ENCODE results near the gene PAGR1.

The PAGR1 gene

DNA sequence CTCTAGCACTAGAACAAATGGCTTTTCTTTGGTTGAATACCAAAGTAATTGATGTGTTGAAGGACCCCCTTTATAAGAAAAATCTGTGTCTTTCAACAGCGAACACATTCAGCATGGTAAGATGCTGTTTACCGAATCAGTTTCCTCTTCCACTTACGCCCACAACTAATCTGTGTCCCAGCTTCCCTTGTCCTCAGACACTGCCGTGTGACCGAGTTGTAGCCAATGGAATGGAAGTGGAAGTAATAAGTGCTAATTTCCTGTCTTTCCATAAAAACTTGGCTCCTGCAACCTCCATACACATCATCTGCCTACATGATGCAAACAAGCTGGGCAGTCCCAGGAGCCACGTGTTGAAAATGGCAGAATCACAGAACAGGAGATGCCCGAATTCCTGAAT is 36.7 kb downstream of the PAGR1 start:
- Histone ChIP-seq H3K27ac (no peak overlapping the region), H3K4me3 (no peak overlapping the region)
- no peak for DNase-seq (ENCODE audit: low spot score)
- TF ChIP-seq, protein P1, sequence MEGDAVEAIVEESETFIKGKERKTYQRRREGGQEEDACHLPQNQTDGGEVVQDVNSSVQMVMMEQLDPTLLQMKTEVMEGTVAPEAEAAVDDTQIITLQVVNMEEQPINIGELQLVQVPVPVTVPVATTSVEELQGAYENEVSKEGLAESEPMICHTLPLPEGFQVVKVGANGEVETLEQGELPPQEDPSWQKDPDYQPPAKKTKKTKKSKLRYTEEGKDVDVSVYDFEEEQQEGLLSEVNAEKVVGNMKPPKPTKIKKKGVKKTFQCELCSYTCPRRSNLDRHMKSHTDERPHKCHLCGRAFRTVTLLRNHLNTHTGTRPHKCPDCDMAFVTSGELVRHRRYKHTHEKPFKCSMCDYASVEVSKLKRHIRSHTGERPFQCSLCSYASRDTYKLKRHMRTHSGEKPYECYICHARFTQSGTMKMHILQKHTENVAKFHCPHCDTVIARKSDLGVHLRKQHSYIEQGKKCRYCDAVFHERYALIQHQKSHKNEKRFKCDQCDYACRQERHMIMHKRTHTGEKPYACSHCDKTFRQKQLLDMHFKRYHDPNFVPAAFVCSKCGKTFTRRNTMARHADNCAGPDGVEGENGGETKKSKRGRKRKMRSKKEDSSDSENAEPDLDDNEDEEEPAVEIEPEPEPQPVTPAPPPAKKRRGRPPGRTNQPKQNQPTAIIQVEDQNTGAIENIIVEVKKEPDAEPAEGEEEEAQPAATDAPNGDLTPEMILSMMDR (IDR thresholded peaks at IDR 0.05) = no peak

DNA sequence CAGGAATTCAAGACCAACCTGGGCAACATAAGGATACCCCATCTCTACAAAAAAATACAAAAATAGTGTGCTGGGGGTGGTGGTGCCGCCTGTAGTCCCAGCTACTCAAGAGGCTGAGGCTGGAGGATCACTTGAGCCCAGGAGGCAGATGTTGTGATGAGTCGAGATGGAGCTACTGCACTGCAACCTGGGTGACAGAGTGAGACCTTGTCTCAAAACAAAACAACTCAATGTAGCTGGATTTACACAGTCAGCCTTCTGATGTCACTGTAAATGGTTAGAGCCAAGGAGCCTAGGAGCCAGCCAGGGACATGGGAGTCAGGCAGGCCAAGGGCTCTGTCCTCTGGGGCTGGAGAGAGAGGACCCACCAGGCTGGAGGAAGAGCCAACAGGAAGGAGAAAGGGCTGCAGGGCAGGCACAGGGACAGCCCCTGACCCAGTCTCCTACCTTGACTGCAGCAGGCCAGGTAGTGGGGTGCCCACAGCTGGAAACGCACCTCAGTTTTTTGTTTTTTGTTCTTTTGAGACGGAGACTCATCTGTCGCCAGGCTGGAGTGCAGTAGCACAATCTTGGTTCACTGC is 38.7 kb downstream of the PAGR1 start:
- H3K27ac ChIP-seq = no peak overlapping the region
- TF ChIP-seq, protein P1 (IDR thresholded peaks at IDR 0.05) = no peak
- no peak for DNase-seq (ENCODE audit: low spot score)

DNA sequence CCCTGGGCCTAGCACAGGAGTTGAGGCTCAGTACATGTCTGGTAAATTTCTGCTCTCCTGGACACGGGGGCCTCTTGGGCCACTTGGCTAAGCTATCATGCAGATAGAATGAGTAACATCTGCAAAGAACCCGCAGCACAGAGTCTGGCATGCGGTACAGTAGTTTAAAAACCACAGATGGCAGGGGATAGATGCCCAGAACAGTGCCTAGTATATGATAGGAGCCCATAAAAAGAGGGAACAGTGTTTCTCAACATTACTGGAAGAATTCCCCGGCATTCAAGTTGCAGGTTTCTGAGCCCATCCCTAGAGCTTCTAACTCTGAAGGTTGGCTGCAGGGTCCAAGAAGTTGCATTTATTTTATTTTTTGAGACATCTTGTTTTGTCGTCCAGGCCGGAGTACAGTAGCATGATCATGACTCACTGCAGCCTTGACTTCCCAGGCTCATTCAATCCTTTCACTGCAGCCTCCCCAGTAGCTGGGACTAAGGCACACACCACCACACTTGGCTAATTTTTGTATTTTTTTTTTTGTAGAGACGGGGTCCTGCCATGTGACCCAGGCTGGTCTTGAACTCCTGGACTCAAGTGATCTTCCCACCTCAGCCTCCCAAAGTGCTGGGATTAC is 41.3 kb downstream of the PAGR1 start:
- Histone ChIP-seq H3K27ac (no peak overlapping the region), H3K4me3 (no peak overlapping the region)
- TF ChIP-seq, protein P1 (IDR thresholded peaks at IDR 0.05) = no peak
- DNase-seq (ENCODE audit: low spot score) = no peak

More for the DNA sequence above, 38.7 kb downstream of the PAGR1 start:
- H3K4me3 ChIP-seq = no peak overlapping the region

DNA sequence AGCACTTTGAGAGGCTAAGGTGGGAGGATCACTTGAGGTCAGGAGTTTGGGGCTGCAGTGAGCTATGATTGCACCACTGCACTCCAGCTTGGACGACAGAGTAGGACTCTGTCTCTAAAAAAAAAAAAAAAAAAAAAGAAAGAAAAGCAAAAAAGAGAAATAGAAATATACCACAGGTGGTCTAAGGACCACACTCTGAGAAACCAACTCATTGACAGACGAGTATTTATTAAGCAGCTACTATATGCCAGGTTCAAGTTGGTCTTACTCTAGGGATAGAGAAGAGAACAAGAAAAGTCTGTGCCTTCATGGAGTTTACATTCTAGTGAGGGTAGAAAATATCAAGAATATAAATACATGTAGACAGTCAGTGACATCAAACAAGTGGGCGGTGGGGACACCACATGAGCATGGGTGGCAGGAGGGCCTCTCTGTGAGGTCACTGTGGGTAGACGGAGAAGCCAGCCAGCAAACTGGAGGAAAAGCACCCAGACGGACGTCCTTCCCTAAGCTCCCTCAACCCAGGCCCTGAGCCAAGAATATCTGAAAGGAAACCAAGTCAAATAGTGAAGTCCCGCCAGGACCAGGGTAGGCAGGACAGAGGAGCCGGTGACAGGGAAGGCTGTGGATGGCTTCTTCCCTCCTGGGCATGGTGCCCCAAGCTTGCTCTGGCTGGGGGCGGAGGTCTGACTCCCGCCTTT is 42.3 kb downstream of the PAGR1 start:
- H3K27ac ChIP-seq = peak overlapping the region; percentile 30 to 50

DNA sequence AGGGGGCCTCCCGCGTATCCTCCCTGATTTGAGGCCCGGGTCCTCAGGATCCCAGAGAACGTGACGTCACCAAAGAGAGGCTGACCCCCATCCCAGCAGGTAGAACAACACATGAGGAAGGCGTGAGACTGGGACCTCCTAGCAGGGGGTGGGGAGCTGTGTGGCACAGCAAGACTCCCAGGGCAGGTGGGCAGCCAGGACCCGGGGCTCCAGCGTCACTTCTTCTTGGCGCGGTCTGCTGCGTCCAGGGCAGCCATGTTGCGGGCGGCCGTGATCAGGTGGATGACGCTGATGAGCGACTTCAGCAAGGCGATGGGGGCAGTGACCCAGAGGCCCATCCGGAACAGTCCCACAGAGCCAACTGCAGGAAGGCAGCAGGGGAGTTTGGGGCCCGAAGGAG is 43.0 kb downstream of the PAGR1 start:
- Histone ChIP-seq H3K27ac (peak overlapping the region; percentile 30 to 50), H3K4me3 (no peak overlapping the region)
- DNase-seq (ENCODE audit: low spot score) = no peak
- TF ChIP-seq, protein P1 (IDR thresholded peaks at IDR 0.05) = no peak

More for the DNA sequence above, 42.3 kb downstream of the PAGR1 start:
- H3K4me3 ChIP-seq = no peak overlapping the region
- TF ChIP-seq, protein P1 (IDR thresholded peaks at IDR 0.05) = no peak
- no peak for DNase-seq (ENCODE audit: low spot score)

DNA sequence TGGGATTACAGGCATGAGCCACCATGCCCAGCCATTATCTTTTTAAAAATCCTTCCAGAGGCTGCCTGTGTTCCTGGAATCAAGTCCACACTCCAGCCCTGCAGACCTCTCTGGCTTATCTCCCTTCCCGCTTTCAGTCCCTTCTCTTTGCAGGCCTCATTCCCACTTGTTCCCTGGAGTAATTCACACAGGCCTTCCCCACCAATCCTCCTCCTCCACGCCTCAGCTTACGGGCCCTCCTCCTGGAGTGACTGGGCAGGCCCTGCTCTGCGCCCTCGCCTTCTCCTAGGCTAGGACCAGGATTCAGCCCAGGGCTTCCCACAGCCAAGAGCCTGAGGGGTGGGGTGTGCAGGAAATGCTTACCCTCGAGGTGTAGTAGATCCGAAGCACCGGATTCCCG is 44.3 kb downstream of the PAGR1 start:
- DNase-seq (ENCODE audit: low spot score) = no peak
- Histone ChIP-seq H3K4me3 (no peak overlapping the region), H3K27ac (no peak overlapping the region)
- TF ChIP-seq, protein P1 (IDR thresholded peaks at IDR 0.05) = no peak

Measured in coronary artery (tissue), 2 donors.